ENCODE results near the gene DBH. TPM values are rescaled to one million over a fixed set of nuclear protein-coding genes. Genes with fewer than 3 reads are reported as not detected.

The DBH gene
- total RNA-seq, 1 donor from 2014 or later, result not detected

DNA sequence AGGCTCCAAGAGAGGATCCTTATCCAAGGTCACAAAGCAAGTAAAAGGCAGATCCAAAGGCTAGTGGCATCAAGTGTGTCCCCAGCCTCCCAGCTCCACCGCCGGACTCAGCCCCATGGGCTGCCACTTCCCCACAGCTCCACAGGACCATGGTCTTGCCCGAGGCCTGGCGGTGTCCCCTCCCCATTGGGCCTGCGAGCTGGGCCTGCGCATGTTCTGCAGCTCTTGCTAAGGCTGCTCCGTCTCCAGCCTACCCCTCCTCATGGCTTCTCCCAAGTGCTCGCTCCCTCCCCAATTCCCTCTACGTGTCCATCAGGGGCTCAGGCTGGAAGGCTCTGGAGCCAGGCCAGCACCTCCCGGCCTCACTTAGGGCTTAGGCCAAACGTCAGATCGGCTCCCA is 29.4 kb downstream of the DBH start:
- Histone ChIP-seq H3K36me3 (no peaks in the 10 kb centered on the region), H3K9me3 (no peaks in the 10 kb centered on the region), H3K27me3 (peaks cover 3% of the 10 kb centered on the region), H3K27ac (no peak overlapping the region), H3K4me3 (no peak overlapping the region), H3K4me1 (no peaks in the 10 kb centered on the region)
- intact Hi-C loops (cut with DNase I), result no loop called here
- no peak for TF ChIP-seq CTCF (IDR thresholded peaks at IDR 0.05)
- ATAC-seq (no peak), DNase-seq (no peak)

DNA sequence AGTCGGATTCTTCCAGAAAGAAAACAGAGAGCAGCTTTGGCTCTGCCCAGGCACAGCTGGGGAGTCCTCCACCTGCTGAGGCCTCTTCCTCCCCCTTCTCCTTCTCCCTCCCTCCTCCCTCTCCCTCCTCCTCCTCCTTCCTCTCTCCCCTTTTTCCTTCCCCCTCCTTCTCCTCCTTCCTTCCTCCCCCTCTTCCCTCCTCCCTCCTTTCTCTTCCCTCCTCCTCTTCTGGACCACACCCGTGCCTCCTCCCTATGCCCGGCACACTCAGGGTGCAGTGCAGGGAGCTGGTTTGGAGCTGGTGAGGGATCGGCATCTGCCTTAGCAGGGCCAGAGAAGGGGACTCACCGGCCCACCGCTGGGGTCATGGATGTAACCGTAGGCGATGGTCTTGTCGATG is 30.2 kb downstream of the DBH start:
- no peaks in the 10 kb centered on the region for H3K36me3 ChIP-seq

DNA sequence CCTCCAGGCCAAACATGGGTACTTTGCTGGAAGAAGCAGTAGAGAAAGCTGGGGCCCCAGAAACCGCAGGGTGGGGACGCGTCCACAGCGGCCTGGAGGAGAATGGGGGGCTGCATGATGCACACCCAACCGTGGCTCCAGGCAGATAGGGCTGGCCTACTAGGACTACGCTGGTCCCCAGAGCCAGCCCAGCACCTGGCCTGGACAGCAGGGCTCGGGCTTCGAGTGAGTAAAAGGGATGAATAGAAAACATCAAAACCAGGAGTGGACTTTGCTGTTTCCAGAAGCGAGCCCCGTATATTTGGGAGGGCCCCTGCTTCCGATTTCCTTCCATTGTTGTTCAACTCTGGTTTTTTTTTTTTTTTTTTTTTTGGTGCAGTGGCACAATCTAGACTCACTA is 30.7 kb downstream of the DBH start:
- Histone ChIP-seq H3K9me3 (no peaks in the 10 kb centered on the region), H3K27me3 (no peaks in the 10 kb centered on the region), H3K4me3 (no peak overlapping the region), H3K4me1 (no peaks in the 10 kb centered on the region), H3K27ac (no peak overlapping the region), H3K36me3 (no peaks in the 10 kb centered on the region)
- intact Hi-C loops (cut with DNase I), result no loop called here
- TF ChIP-seq CTCF (IDR thresholded peaks at IDR 0.05), result no peak
- ATAC-seq (no peak), DNase-seq (no peak)

More for the DNA sequence above, 30.2 kb downstream of the DBH start:
- DNase-seq (no peak), ATAC-seq (no peak)
- Histone ChIP-seq H3K4me3 (no peak overlapping the region), H3K9me3 (no peaks in the 10 kb centered on the region), H3K4me1 (no peaks in the 10 kb centered on the region), H3K27me3 (no peaks in the 10 kb centered on the region), H3K27ac (no peak overlapping the region)
- intact Hi-C loops (cut with DNase I), result no loop called here
- TF ChIP-seq CTCF (IDR thresholded peaks at IDR 0.05), result no peak

- DNase-seq (no peak), ATAC-seq (no peak)
- H3K36me3 ChIP-seq, result no peaks in the 10 kb centered on the region
- intact Hi-C loops (cut with DNase I), result no loop called here
- TF ChIP-seq CTCF (IDR thresholded peaks at IDR 0.05), result no peak
- no peaks in the 10 kb centered on the region for H3K27me3 ChIP-seq
- no peaks in the 10 kb centered on the region for H3K4me1 ChIP-seq
- no peak overlapping the region for H3K4me3 ChIP-seq
- H3K9me3 ChIP-seq, result no peaks in the 10 kb centered on the region
- no peak overlapping the region for H3K27ac ChIP-seq
Observed at GRCh38 chr9:133667759-133668450, 31.7 kb downstream of the DBH start.

- Histone ChIP-seq H3K4me1 (no peaks in the 10 kb centered on the region), H3K36me3 (no peaks in the 10 kb centered on the region), H3K27me3 (no peaks in the 10 kb centered on the region), H3K4me3 (no peak overlapping the region), H3K27ac (no peak overlapping the region), H3K9me3 (no peaks in the 10 kb centered on the region)
- DNase-seq, result no peak
- intact Hi-C loops (cut with DNase I), result no loop called here
- ATAC-seq, result no peak
- TF ChIP-seq CTCF (IDR thresholded peaks at IDR 0.05), result no peak
Observed at GRCh38 chr9:133669182-133669801, 33.1 kb downstream of the DBH start.
